AG09319 (cell line): Measurements from ENCODE around the gene PET100.

Source experiments
- DNase-seq: peaks from one replicate; pipeline ENCODE4 v3.0.0-alpha.2; 2010; ENCODE audit warnings: low read depth; ENCODE audit errors: extremely low read depth
- CTCF ChIP-seq: IDR thresholded peaks from 2 replicates; pipeline ENCODE4 v1.5.1; 2011; ENCODE audit warnings: low read depth, mild to moderate bottlenecking, inconsistent platforms, low read length, moderate library complexity

Gene PET100

GRCh38 chr19:7628589-7629311 is 843 bp upstream of the PET100 start:
- TF ChIP-seq CTCF, result no peak
- no peak for DNase-seq

GRCh38 chr19:7631577-7631976 is 2.0 kb downstream of the PET100 start:
- no peak for TF ChIP-seq CTCF
- no peak for DNase-seq

GRCh38 chr19:7632340-7633203 is 3.0 kb downstream of the PET100 start:
- no peak for TF ChIP-seq CTCF
- DNase-seq, result no peak

GRCh38 chr19:7633698-7634097 is 4.1 kb downstream of the PET100 start, which contains the start of gene PCP2:
Gene PCP2 (minus strand): TSS chr19:7633719. CDS start chr19:7633457, 262 bp downstream.
- no peak for DNase-seq

GRCh38 chr19:7635670-7636069 is 6.1 kb downstream of the PET100 start:
- DNase-seq, result no peak
- no peak for TF ChIP-seq CTCF

More at GRCh38 chr19:7633698-7634097, 4.1 kb downstream of the PET100 start, which contains the start of gene PCP2:
- TF ChIP-seq CTCF, result no peak

GRCh38 chr19:7636317-7636690 is 6.7 kb downstream of the PET100 start:
- DNase-seq, result no peak
- no peak for TF ChIP-seq CTCF
